Activated CD8-positive, alpha-beta memory T cell treated with anti-CD3 and anti-CD28 coated beads for 48 hours (primary cell): Measurements from ENCODE around the gene DYRK4.
A peak's percentile ranks its signal among the peaks of the same experiment; 100 is the strongest.

Experiments used
- DNase-seq, 3 experiments: peaks; one replicate each; pipeline ENCODE4 v3.0.0-alpha.2; 2020; ENCODE audit warnings: low read depth in 2 of 3, low spot score in 2 of 3

Gene DYRK4

DNA sequence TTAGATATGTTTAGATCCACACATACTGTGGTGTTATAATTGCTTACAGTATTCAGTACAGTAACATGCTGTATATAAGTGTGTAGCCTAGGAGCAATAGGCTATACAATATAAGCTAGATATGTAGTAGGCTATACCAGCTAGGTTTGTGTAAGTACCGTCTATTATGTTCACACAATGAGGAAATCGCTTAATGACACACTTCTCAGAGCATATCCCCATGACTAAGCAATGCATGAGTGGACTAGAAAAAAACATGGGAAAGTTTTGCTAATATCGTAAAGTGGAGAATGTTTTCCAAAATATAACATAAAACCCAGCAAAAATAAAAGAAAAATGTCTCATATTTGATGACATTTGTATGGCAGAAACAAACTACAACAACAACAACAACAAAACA is 59.5 kb downstream of the DYRK4 start:
- no peak for DNase-seq

DNA sequence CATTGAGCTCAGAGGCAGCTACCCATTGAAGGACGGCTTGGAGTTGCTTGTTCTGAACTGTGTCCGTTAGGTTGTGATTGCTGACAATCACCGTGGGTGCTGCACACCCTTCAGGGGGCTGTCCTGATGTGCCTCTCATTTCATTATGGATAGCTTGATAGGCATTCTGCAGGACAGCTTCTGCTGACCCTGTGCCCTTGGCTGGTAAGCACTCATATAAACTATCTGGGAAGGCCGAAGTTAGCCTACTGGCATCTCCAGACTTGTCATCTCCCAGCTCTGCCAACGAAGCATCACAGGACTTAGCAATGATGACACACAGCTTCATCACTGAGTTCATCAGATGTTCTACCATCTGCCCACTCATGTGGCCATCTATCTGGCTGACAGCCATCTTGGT is 64.5 kb downstream of the DYRK4 start:
- no peak for DNase-seq

DNA sequence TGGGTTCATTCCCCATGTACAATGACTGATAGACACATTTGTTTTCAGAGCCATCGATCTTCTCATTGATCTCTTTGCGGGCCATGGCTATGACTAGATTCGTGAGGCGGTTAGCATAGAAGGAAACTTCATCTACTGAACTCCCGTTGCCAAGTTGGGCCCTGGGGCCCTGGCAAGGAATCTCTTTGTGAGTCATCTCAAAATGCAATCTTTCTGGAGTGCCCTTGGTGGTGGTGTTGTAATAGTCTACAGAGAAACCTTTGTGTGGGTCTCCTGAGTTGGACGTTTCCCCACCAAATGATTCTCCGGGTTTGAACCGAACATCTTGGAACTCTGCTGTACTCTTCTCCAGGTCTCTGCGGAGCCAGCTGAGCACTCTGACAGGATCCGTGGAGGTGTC is 66.4 kb downstream of the DYRK4 start:
- DNase-seq: no peak

DNA sequence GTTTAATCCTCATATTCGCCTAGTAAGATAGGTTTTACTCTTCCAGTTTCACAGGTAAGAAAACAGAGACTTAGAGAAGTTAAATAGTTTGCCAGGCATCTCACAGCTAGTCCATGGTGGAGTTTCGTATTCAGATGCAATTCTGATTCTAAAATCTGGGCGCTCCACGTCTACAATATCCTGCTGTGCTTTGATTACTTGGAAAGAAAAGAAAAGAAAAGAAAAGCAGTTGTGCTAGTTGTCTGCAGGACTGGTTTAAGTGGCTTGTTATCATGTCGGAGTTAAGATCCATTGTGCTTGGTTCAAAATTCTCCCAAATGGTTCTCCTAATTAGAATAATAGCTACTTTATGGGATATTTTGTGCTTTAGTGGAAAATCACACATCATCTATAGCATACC is 68.3 kb downstream of the DYRK4 start:
- DNase-seq: no peak

DNA sequence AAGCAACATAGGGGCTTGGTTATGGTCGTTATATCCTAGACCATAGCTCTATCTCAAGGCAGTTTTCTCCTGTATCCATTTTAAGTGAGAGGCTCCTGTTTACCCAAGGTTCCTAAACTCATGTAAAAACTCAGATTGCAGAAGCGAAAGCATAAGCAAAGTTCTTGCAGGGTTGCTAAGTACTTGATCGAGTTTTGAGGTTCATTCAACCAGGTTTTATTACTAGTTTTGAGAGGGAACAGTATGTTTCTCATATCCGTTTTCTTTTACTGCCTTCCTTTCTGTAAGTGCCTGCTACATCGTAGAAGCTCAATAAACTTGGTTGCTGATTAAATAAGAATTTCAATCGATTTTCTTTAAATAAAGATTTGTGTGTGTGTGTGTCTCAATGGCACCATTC is 81.7 kb downstream of the DYRK4 start:
- no peak for DNase-seq

DNA sequence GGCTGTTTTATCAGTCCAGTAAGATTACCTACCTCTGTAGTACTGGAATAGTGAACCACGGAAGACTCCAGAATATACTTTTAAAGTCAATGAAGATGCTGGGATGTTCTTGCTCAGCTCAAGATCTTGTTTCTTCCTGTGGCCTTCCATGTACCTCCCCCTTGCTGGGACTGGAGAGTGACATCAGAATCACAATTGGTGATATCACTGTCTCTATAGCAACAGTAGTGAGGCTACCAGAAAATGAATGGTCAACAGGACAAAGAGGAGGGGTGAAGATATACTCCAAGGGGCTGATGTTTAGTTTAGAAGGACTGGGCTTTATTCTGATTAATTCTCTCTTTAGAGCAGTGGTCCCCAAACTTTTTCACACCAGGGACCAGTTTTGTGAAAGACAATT is 83.0 kb downstream of the DYRK4 start:
- DNase-seq: no peak

DNA sequence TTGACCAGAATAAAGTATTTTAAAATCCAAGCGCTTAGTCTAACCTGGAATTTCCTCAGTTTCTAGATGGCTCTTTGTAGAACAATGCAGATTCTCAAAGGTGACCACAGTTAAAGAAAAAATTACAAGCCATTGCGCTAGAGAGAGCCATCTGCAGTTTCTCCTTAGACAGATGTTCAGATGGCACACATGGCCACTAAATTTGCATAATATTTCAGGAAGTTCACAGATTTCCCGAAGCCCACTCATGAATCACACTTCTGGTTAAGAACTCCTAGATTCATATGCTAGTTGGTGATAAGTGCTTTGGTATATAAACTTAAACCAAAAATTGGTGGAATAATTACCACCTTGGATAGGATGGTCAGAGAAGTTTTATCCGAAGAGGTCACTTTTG is 86.1 kb downstream of the DYRK4 start:
- no peak for DNase-seq

DNA sequence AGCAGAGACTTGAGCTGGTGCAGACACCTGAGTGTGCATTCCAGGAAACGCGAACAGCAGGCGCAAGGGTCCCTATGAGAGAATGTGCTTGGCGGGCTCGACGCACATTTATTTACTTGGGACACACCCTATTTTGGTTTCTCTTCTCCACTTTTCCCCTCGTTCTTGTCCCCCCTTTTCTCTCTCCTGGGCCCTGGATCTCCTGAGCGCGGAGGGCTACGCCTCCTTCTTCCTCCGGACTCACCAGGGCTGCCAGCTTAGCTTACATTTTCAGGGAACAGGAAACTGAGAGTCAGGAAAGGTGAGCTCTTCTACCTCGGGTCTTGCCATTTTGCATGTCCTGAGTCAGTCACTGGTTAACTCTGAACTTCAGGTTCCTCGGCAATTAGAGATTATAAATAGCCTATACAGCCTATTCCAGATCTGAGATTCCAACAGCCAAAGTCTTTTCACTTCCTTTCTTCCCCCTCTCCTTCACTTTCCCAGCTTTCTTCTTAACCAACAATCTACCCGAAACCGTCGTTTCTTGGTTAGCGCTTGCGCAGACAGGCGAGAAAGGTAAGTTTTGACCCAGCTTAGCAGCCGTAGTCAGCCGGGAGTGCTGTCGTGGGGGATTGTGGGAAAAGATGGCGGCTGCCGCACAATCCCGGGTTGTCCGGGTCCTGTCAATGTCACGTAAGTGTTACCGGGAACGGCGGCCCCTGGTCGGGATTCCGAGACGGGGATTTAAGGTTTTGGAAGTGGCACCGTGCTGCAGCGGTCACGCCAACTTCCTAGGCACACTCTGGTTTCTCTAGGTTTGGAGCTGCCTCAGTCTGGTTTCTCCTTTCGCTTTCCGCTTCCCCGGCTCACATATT is 86.7 kb downstream of the DYRK4 start, which contains the start of the genes AKAP3 and NDUFA9:
Gene AKAP3, minus strand, starts transcription at position 551 of the 857 bp plus-strand sequence. CDS start 10,855 bp downstream, outside the sequence.
Gene NDUFA9, plus strand, starts transcription at position 614 of the 857 bp plus-strand sequence. Its CDS starts 13 bp downstream, at position 627.
- peak; percentile 53 to 62 (median 60) for DNase-seq

DNA sequence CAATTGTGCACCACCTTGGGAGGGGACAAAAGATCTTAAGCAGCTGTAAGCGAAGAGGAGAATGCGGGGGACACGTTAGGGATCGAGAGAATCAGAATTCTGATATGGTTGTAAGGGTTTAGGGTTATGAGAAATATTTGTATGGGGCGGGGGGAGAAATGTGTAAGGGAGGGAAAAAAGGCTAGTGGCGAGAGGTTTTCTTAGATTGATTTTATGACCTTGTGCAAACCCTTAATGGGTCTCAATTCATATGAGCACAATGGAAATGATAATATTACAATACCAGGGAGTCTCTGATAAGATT is 87.3 kb downstream of the DYRK4 start:
- no peak for DNase-seq

DNA sequence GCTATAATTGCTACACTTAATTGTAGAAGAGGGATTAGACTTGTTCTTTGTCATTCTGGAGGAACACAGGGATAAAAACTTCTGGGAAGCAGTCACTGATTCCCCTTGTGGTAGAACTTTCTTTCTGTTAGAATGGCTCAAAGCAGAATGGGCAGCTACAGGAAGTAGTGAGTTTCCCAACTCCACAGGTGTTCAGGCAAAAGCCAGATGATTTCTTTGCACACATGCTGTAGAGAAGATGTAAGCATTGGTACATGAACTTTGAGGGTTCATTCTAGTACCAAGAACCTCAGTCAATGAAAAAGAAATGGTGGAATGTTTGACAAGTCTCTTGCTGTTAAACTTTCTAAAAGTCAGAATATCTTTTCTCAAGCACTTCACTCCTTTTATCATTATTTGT is 91.2 kb downstream of the DYRK4 start:
- DNase-seq: no peak

DNA sequence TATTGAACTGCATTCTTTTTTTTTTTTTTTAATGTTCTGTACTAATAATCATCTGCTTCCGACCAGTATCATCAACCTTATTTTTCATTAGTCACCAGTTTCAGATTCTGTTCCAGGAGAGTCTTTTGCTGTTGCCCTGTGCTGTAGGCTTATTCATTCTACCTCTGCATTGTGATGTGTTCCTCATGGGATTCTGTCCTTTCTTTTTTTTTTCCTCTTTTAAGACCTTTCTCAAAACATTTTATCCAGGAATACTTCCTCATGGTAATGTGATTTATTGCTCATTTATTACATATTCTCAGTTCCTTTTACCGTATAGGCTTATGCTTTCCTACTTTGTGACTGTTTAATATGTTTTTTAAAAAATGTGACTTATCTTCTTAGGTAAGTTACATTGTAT is 91.7 kb downstream of the DYRK4 start:
- DNase-seq: no peak
